ENCODE data around the gene AACS. TPM values are rescaled to one million over a fixed set of nuclear protein-coding genes. Genes with fewer than 3 reads are reported as not detected.

Gene AACS
- total and polyA plus RNA-seq, 10 of the 15 experiments (the other 5 are each of a cell fraction or from before 2014, with no cell fraction given) = 10.1 to 34.0 (median 21.1) TPM

DNA sequence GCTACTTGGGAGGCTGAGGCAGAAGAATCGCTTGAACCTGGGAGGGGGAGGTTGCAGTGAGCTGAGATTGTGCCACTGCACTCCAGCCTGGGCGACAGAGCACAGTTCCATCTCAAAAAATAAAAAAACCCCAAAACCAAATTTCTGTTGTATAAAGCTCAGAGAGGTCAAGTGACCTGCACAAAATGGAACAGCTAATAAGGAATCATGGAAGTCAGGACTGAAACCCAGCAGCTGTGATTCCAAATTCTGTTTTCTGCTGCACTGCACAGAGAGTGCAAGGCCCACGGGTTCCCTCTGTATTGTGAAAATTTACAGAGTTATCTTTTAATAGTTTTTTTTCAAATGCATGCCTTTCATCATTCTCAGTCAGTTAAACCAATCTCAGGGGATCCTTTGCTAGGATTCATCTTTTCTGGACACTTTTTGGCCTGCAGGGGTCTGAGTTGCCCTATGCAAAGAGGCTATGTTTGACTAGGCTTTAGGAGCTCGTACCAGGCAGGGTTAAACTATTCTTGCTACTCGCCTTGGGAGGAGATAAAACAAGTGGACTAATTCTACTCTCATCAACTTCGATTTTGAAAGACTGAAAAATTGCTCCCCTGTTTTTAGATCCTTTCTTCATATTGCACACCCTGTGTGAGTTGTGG, 26.1 kb upstream of the AACS start:
- no peaks in the 10 kb centered on the region for H3K79me2 ChIP-seq (ENCODE audit: control insufficient read depth, insufficient read depth, low read length)
- H3K4me2 ChIP-seq (ENCODE audit: control insufficient read depth, insufficient read depth) = no peak overlapping the region
- H3K9ac ChIP-seq (ENCODE audit: control insufficient read depth, insufficient read depth, low read length) = no peak overlapping the region
- no peak for TF ChIP-seq SMC3 (IDR thresholded peaks at IDR 0.05; ENCODE audit: borderline replicate concordance, low read length)
- TF ChIP-seq, protein P1, sequence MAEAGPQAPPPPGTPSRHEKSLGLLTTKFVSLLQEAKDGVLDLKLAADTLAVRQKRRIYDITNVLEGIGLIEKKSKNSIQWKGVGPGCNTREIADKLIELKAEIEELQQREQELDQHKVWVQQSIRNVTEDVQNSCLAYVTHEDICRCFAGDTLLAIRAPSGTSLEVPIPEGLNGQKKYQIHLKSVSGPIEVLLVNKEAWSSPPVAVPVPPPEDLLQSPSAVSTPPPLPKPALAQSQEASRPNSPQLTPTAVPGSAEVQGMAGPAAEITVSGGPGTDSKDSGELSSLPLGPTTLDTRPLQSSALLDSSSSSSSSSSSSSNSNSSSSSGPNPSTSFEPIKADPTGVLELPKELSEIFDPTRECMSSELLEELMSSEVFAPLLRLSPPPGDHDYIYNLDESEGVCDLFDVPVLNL (IDR thresholded peaks at IDR 0.05; ENCODE audit: low read depth, low read length) = no peak
- BruUV-seq (replicated peaks) = no TSS peak
- intact Hi-C loops (cut with micrococcal nuclease; ENCODE audit: unreplicated experiment) (no loop called here), in situ Hi-C loops (cut with MboI) (no loop called here)
- H4K20me1 ChIP-seq (ENCODE audit: control insufficient read depth, insufficient read depth) = no peaks in the 10 kb centered on the region
- CTCF ChIA-PET = interaction anchor here (1.0 kb wide), 1 partner anchor 34 kb away, joined by 4 read pairs; no protein-coding TSS in a partner anchor
- no peak for FAIRE-seq
- ATAC-seq = no peak
- 72% methylated on average over 6 of the region's 6 CpGs for WGBS (ENCODE audit: insufficient coverage, insufficient replicate concordance, low lambda C conversion rate, missing lambda C conversion rate)
- RAD21 ChIA-PET (ENCODE audit: unreplicated experiment) = no interaction called here
- no peaks in the 10 kb centered on the region for H3K4me1 ChIP-seq (ENCODE audit: control insufficient read depth, insufficient read depth, low read length)
- POLR2A ChIA-PET = interaction anchor here (0.6 kb wide), 1 partner anchor 19 kb away, joined by 3 read pairs; no protein-coding TSS in a partner anchor
- H3K9me3 ChIP-seq (replicated peaks; ENCODE audit: control insufficient read depth, insufficient read depth, low read length) = no peaks in the 10 kb centered on the region
- DNase-seq (ENCODE audit: low read depth, low spot score) = no peak
- no peak overlapping the region for H3K4me3 ChIP-seq
- no peak overlapping the region for H3K27ac ChIP-seq (ENCODE audit: control insufficient read depth, insufficient read depth)
- SMC1A ChIA-PET (ENCODE audit: uncharacterized antibody, unreplicated experiment) = interaction anchor here (0.5 to 2.0 kb wide), 2 partner anchors 10 to 15 kb away, joined by 3 to 6 read pairs; no protein-coding TSS in a partner anchor
- H3K36me3 ChIP-seq (ENCODE audit: control insufficient read depth in 2 of 2, insufficient read depth in 2 of 2, low read length in 1 of 2) = no peaks in the 10 kb centered on the region
- no peaks in the 10 kb centered on the region for H3K27me3 ChIP-seq (replicated peaks in 1 of 2; ENCODE audit: control insufficient read depth in 2 of 2, insufficient read depth in 2 of 2, low read length in 1 of 2)
- no peak overlapping the region for H2AFZ ChIP-seq (ENCODE audit: control insufficient read depth, low read depth, low read length)

DNA sequence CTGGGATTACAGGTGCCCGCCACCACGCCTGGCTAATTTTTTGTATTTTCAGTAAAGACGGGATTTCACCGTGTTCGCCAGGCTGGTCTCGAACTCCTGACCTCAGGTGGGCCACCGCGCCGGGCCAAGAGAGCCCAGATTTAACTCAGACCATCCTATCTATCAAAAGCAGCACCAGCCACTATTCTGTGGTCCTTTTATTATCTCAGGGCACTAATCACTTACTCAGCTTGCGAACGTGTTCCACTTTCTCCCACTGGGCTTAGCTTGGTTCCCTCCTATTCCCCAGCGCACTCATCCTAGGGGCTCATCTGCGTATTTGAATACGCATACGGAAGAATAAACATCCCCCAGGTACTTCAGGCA, 16.2 kb upstream of the AACS start:
- BruUV-seq (replicated peaks) = TSS peak; percentile 66
- Histone ChIP-seq H3K36me3 (ENCODE audit: control insufficient read depth in 2 of 2, insufficient read depth in 2 of 2, low read length in 1 of 2) (no peaks in the 10 kb centered on the region), H3K79me2 (ENCODE audit: control insufficient read depth, insufficient read depth, low read length) (no peaks in the 10 kb centered on the region), H3K9me3 (replicated peaks; ENCODE audit: control insufficient read depth, insufficient read depth, low read length) (no peaks in the 10 kb centered on the region), H3K9ac (ENCODE audit: control insufficient read depth, insufficient read depth, low read length) (0 out of 2 replicates have a peak overlapping the region, but pooled peaks have one; percentile 4), H3K27me3 (replicated peaks in 1 of 2; ENCODE audit: control insufficient read depth in 2 of 2, insufficient read depth in 2 of 2, low read length in 1 of 2) (no peaks in the 10 kb centered on the region), H3K4me1 (ENCODE audit: control insufficient read depth, insufficient read depth, low read length) (no peaks in the 10 kb centered on the region), H2AFZ (ENCODE audit: control insufficient read depth, low read depth, low read length) (peak overlapping the region; percentile 83), H3K27ac (ENCODE audit: control insufficient read depth, insufficient read depth) (no peak overlapping the region), H3K4me3 (peak overlapping the region; percentile 41; the same call in 1 of the 2 replicates), H3K4me2 (ENCODE audit: control insufficient read depth, insufficient read depth) (peak overlapping the region; percentile 79), H4K20me1 (ENCODE audit: control insufficient read depth, insufficient read depth) (no peaks in the 10 kb centered on the region)
- ChIA-PET CTCF (no interaction called here), SMC1A (ENCODE audit: uncharacterized antibody, unreplicated experiment) (interaction anchor here (0.9 to 1.3 kb wide), 2 partner anchors 10 to 56 kb away, joined by 3 to 6 read pairs; partner anchors contain the start of gene BRI3BP), RAD21 (ENCODE audit: unreplicated experiment) (no interaction called here), POLR2A (interaction anchor here (0.5 to 1.2 kb wide), 2 partner anchors 12 to 131 kb away, joined by 3 to 5 read pairs; no protein-coding TSS in a partner anchor)
- no peak for DNase-seq (ENCODE audit: low read depth, low spot score)
- in situ Hi-C loops (cut with MboI) = no loop called here
- WGBS (ENCODE audit: insufficient coverage, insufficient replicate concordance, low lambda C conversion rate, missing lambda C conversion rate) = 63% methylated on average over 15 of the region's 15 CpGs
- intact Hi-C loops (cut with micrococcal nuclease; ENCODE audit: unreplicated experiment) = loop anchor here (1.0 kb wide), 1 partner anchor 16 kb away; the partner anchor contains the start of gene AACS
- TF ChIP-seq ETV6 (conservative IDR thresholded peaks at IDR 0.05 in 1 of 2, IDR thresholded peaks at IDR 0.05 in 1 of 2; ENCODE audit: borderline replicate concordance in 1 of 2, low read depth in 1 of 2) (no peak), MXI1 (IDR thresholded peaks at IDR 0.05; ENCODE audit: low read depth, low read length) (no peak), CHD4 (IDR thresholded peaks at IDR 0.05) (no peak), ZNF207 (IDR thresholded peaks at IDR 0.05; ENCODE audit: borderline replicate concordance) (0 out of 2 replicates have a peak, but pooled peaks have one; percentile 31), SMAD5 (IDR thresholded peaks at IDR 0.05; ENCODE audit: low read depth) (no peak)
- TF ChIP-seq, protein P2, sequence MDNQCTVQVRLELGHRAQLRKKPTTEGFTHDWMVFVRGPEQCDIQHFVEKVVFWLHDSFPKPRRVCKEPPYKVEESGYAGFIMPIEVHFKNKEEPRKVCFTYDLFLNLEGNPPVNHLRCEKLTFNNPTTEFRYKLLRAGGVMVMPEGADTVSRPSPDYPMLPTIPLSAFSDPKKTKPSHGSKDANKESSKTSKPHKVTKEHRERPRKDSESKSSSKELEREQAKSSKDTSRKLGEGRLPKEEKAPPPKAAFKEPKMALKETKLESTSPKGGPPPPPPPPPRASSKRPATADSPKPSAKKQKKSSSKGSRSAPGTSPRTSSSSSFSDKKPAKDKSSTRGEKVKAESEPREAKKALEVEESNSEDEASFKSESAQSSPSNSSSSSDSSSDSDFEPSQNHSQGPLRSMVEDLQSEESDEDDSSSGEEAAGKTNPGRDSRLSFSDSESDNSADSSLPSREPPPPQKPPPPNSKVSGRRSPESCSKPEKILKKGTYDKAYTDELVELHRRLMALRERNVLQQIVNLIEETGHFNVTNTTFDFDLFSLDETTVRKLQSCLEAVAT (IDR thresholded peaks at IDR 0.05) = no peak
- FAIRE-seq = no peak
- no peak; the same call in 2 of the 3 replicates for ATAC-seq
